Measurements from ENCODE around the gene ITGB1.

- TF ChIP-seq CTCF (IDR thresholded peaks at IDR 0.05) (no peak), POLR2A (IDR thresholded peaks at IDR 0.05) (no peak)
Measured at GRCh38 chr10:32891261-32891660, 66.8 kb downstream of the ITGB1 start.

Measured in lower leg skin (tissue), 3 donors.